K562 (cell line): ENCODE measurements around the gene CYP4F3. TPM values are rescaled to one million over a fixed set of nuclear protein-coding genes. Genes with fewer than 3 reads are reported as not detected.

Experiments
- CEBPG ChIP-seq, 3 experiments: fragments of 200-800 bp in 1 of 3; sonication (Bioruptor generic) in 1 of 3; sonication (generic) in 1 of 3; formaldehyde crosslinking in 1 of 3; IDR thresholded peaks in 2 of 3; conservative IDR thresholded peaks in 1 of 3; 2 replicates each; pipeline versions ENCODE4 v1.6.1 to v1.8.0; 2016 to 2022; ENCODE audit warnings: missing compliant biosample characterization in 2 of 3, missing genetic modification characterization in 2 of 3, mild to moderate bottlenecking in 1 of 3, missing genetic modification reagents in 1 of 3
- ERF ChIP-seq: fragments of 450-650 bp; formaldehyde crosslinking; IDR thresholded peaks from 2 replicates; pipeline ENCODE4 v1.4.0; 2020; ENCODE audit warnings: mild to moderate bottlenecking, mixed read lengths
- FOXK2 ChIP-seq, 2 experiments: fragments of 450-650 bp; IDR thresholded peaks in 1 of 2; conservative IDR thresholded peaks in 1 of 2; 2 replicates each; pipeline ENCODE4 v1.6.1; 2016; ENCODE audit warnings: low read depth in 2 of 2, mild to moderate bottlenecking in 1 of 2
- LEF1 ChIP-seq: fragments of 450-650 bp; IDR thresholded peaks from 2 replicates; pipeline ENCODE4 v1.6.1; 2016; ENCODE audit warnings: mild to moderate bottlenecking
- MED1 ChIP-seq: sonication (generic); formaldehyde crosslinking; IDR thresholded peaks from 2 replicates; pipeline ENCODE4 v1.8.1; 2023; ENCODE audit warnings: missing genetic modification reagents, borderline replicate concordance
- SFPQ ChIP-seq: fragments of 200-400 bp; formaldehyde crosslinking; IDR thresholded peaks from 2 replicates; pipeline ENCODE4 v1.6.1; 2017; ENCODE audit warnings: mild to moderate bottlenecking, low read depth, low read length, moderate library complexity
- ZNF140 ChIP-seq: fragments of 250-450 bp; sonication (Bioruptor Pico); IDR thresholded peaks from 2 replicates; pipeline ENCODE4 v1.8.0; 2021; ENCODE audit warnings: moderate library complexity, mild to moderate bottlenecking, inconsistent platforms
- ZNF146 ChIP-seq: IDR thresholded peaks from one replicate; pipeline ENCODE4 v1.6.1; 2018; ENCODE audit warnings: missing compliant biosample characterization; ENCODE audit not compliant: unreplicated experiment
- ZNF699 ChIP-seq: fragments of 250-450 bp; sonication (Bioruptor Pico); IDR thresholded peaks from 2 replicates; pipeline ENCODE4 v1.8.0; 2021; ENCODE audit warnings: mild to moderate bottlenecking, moderate library complexity; ENCODE audit not compliant: insufficient replicate concordance
- polyA plus RNA-seq, 8 experiments: library from polyadenylated mRNA; depleted of rRNA in 4 of 8; stranded (reverse) in 5 of 8; unstranded in 3 of 8; fragments of >200 nt; fragmentation: Nextera tagmentation in 2 of 8; fragmentation: Illumina TruSeq in 1 of 8; extraction: Ambion mirVana in 2 of 8; extraction: Trizol in 1 of 8; gene quantifications; 2 replicates each; pipeline versions ENCODE4 v1.2.1 to v1.2.3, GENCODE V29; 2011 to 2014; ENCODE audit warnings: inconsistent platforms in 1 of 8, missing spikeins in 1 of 8
- total RNA-seq, 7 experiments: library from RNA; depleted of rRNA in 6 of 7; stranded (reverse); fragments of >200 nt in 6 of 7; fragmentation: Illumina TruSeq in 2 of 7; extraction: Trizol in 2 of 7; gene quantifications; 2 replicates each; pipeline versions ENCODE4 v1.2.1 to v1.2.3, GENCODE V29; 2011 to 2021; ENCODE audit warnings: low replicate concordance in 1 of 7
- TF ChIP-seq, protein P1 (sequence below), 2 experiments: fragments of 450-650 bp; IDR thresholded peaks; 2 replicates each; pipeline ENCODE4 v1.6.1; 2016
- TF ChIP-seq, protein P2 (sequence below): fragments of 450-650 bp; IDR thresholded peaks from 2 replicates; pipeline ENCODE4 v1.7.1; 2018; ENCODE audit warnings: mild to moderate bottlenecking, low read depth; ENCODE audit not compliant: partially characterized antibody
- TF ChIP-seq, protein P3 (sequence below): sonication (generic); formaldehyde crosslinking; IDR thresholded peaks from 2 replicates; pipeline ENCODE4 v1.8.1; 2023; ENCODE audit warnings: mild to moderate bottlenecking, missing genetic modification reagents

Gene CYP4F3
- total and polyA plus RNA-seq, 9 of the 15 experiments (the other 6 are each of a cell fraction or from before 2014, with no cell fraction given) = 0.01 to 0.40 (median 0.16) TPM; not detected in 6

DNA sequence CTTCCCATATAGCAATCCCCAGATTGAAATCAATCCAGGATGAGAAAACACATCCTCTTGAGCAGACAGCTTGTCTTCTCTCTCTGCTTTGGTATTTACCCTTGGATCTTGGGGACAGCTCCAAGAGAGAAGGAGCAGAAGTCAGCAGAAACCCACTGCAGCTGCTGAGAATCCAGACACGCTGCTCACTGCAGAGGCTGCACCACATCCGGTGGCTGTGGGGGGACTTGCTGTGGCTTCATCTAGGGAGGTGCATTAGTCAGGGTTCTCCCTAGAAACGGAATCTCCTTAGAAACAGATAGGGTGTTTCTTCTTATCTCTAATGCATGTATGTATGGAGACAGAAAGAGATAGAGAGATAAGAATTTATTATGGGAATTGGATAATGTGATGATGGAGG lies 34.9 kb downstream of the CYP4F3 start (continued):
- TF ChIP-seq SFPQ = no peak
- no peak for TF ChIP-seq ZNF140 (CRISPR knock-in tag)
- no peak for TF ChIP-seq CEBPG (CRISPR knock-in tag; IDR thresholded peaks at IDR 0.05)
- no peak for TF ChIP-seq CEBPG (tag; conservative IDR thresholded peaks at IDR 0.05 in 1 of 2, IDR thresholded peaks at IDR 0.05 in 1 of 2)
- TF ChIP-seq, protein P1, sequence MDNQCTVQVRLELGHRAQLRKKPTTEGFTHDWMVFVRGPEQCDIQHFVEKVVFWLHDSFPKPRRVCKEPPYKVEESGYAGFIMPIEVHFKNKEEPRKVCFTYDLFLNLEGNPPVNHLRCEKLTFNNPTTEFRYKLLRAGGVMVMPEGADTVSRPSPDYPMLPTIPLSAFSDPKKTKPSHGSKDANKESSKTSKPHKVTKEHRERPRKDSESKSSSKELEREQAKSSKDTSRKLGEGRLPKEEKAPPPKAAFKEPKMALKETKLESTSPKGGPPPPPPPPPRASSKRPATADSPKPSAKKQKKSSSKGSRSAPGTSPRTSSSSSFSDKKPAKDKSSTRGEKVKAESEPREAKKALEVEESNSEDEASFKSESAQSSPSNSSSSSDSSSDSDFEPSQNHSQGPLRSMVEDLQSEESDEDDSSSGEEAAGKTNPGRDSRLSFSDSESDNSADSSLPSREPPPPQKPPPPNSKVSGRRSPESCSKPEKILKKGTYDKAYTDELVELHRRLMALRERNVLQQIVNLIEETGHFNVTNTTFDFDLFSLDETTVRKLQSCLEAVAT (IDR thresholded peaks at IDR 0.05) = no peak
- TF ChIP-seq ERF (CRISPR knock-in tag) = no peak
- TF ChIP-seq, protein P2, sequence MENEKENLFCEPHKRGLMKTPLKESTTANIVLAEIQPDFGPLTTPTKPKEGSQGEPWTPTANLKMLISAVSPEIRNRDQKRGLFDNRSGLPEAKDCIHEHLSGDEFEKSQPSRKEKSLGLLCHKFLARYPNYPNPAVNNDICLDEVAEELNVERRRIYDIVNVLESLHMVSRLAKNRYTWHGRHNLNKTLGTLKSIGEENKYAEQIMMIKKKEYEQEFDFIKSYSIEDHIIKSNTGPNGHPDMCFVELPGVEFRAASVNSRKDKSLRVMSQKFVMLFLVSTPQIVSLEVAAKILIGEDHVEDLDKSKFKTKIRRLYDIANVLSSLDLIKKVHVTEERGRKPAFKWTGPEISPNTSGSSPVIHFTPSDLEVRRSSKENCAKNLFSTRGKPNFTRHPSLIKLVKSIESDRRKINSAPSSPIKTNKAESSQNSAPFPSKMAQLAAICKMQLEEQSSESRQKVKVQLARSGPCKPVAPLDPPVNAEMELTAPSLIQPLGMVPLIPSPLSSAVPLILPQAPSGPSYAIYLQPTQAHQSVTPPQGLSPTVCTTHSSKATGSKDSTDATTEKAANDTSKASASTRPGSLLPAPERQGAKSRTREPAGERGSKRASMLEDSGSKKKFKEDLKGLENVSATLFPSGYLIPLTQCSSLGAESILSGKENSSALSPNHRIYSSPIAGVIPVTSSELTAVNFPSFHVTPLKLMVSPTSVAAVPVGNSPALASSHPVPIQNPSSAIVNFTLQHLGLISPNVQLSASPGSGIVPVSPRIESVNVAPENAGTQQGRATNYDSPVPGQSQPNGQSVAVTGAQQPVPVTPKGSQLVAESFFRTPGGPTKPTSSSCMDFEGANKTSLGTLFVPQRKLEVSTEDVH = no peak
- TF ChIP-seq, protein P3, sequence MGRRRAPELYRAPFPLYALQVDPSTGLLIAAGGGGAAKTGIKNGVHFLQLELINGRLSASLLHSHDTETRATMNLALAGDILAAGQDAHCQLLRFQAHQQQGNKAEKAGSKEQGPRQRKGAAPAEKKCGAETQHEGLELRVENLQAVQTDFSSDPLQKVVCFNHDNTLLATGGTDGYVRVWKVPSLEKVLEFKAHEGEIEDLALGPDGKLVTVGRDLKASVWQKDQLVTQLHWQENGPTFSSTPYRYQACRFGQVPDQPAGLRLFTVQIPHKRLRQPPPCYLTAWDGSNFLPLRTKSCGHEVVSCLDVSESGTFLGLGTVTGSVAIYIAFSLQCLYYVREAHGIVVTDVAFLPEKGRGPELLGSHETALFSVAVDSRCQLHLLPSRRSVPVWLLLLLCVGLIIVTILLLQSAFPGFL = no peak
- no peak for TF ChIP-seq LEF1
- no peak for TF ChIP-seq MED1 (CRISPR knock-in tag)
- no peak for TF ChIP-seq ZNF699 (CRISPR knock-in tag)
- no peak for TF ChIP-seq FOXK2 (conservative IDR thresholded peaks at IDR 0.05 in 1 of 2, IDR thresholded peaks at IDR 0.05 in 1 of 2; ENCODE audit: low read depth in 2 of 2)
- no peak for TF ChIP-seq ZNF146 (CRISPR knock-in tag)
